Epithelial cell of proximal tubule (primary cell): ENCODE results near the gene ZNF565. TPM values are rescaled to one million over a fixed set of nuclear protein-coding genes. Genes with fewer than 3 reads are reported as not detected.
"Not testable (repeated sequence)": the region's sequence is repeated elsewhere in the genome, so short reads cannot be mapped to it uniquely, and the experiment has no call there.

Experiments used
- DNase-seq: peaks from one replicate; pipeline ENCODE4 v3.0.0-alpha.2; 2011; ENCODE audit warnings: low read depth
- H3K4me3 ChIP-seq: 2 replicates; pipeline ENCODE4 v1.5.1; 2011; ENCODE audit warnings: low read depth, mild to moderate bottlenecking, low read length
- total RNA-seq: library from RNA; depleted of rRNA; stranded (reverse); fragments of >200 nt; gene quantifications from 2 replicates; pipeline ENCODE4 v1.2.3, GENCODE V29; 2015
- TF ChIP-seq, protein P1 (sequence below): conservative IDR thresholded peaks from 2 replicates; pipeline ENCODE4 v1.5.1; 2012; ENCODE audit warnings: low read depth, mild to moderate bottlenecking, low read length

The ZNF565 gene
- total RNA-seq, 1 donor from 2014 or later: 0.98 TPM

DNA sequence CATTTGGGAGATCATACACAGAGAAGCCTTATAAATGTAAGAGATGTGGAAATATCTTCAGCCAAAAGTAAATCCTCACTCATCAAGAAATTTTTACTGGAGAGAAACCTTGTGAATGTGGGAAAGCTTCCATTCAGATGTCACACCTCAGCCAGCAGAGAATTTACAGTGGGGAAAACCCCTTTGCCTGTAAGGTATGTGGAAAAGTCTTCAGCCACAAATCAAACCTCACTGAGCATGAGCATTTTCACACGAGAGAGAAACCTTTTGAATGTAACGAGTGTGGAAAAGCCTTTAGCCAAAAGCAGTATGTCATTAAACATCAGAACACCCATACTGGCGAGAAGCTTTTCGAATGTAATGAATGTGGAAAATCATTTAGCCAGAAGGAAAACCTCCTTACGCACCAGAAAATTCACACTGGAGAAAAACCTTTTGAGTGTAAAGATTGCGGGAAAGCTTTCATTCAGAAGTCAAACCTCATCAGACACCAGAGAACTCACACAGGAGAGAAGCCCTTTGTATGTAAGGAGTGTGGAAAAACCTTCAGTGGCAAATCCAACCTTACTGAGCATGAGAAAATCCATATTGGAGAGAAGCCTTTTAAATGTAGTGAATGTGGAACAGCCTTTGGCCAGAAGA, 22.0 kb upstream of the ZNF565 start:
- no peak overlapping the region for H3K4me3 ChIP-seq
- TF ChIP-seq, protein P1, sequence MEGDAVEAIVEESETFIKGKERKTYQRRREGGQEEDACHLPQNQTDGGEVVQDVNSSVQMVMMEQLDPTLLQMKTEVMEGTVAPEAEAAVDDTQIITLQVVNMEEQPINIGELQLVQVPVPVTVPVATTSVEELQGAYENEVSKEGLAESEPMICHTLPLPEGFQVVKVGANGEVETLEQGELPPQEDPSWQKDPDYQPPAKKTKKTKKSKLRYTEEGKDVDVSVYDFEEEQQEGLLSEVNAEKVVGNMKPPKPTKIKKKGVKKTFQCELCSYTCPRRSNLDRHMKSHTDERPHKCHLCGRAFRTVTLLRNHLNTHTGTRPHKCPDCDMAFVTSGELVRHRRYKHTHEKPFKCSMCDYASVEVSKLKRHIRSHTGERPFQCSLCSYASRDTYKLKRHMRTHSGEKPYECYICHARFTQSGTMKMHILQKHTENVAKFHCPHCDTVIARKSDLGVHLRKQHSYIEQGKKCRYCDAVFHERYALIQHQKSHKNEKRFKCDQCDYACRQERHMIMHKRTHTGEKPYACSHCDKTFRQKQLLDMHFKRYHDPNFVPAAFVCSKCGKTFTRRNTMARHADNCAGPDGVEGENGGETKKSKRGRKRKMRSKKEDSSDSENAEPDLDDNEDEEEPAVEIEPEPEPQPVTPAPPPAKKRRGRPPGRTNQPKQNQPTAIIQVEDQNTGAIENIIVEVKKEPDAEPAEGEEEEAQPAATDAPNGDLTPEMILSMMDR: no peak
- no peak for DNase-seq

DNA sequence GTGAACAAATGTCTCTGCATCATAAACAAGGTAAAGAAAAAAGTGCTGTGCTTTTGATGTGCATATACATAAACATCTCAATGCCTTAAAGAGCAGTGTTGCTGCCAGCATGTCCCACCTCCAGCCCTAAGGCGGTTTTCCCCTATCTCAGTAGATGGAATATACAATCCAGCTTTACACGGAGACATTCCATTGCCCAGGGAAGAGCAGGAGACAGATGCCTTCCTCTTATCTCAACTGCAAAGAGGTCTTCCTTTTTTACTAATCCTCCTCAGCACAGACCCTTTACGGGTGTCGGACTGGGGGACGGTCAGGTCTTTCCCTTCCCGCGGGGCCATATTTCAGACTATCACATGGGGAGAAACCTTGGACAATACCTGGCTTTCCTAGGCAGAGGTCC, 19.2 kb upstream of the ZNF565 start:
- not testable (repeated sequence) for DNase-seq, H3K4me3 ChIP-seq

DNA sequence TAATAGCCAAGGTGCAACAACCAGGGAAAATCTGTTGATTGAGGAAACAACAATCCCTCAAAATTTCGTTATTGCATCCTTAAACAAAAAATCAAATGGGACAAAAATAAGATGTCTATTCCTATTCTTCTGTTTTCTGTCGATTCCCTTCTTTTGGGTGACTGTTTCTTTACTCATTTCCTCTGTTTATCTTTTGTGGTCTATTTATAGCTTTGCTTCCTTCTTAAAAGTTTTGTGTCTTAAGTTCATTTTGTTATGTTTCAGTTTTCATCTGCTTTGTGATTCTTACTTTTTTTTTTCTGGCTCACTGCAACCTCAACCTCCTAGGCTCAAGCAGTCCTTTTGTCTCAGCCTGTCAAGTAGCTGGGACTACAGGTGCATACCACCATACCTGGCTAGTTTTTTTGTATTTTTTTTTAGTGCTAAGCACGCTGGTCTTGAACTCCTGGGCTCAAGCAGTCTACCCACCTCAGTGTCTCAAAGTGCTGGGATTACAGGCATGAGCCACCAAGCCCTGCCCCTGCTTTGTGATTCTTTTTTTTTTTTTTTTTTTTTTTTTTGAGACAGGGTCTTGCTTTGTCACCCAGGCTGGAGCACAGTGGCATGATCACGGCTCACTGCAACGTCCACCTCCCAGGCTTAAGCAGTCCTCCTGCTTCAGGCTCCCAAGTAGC, 10.9 kb upstream of the ZNF565 start:
- H3K4me3 ChIP-seq: no peak overlapping the region
- TF ChIP-seq, protein P1: no peak
- DNase-seq: no peak

DNA sequence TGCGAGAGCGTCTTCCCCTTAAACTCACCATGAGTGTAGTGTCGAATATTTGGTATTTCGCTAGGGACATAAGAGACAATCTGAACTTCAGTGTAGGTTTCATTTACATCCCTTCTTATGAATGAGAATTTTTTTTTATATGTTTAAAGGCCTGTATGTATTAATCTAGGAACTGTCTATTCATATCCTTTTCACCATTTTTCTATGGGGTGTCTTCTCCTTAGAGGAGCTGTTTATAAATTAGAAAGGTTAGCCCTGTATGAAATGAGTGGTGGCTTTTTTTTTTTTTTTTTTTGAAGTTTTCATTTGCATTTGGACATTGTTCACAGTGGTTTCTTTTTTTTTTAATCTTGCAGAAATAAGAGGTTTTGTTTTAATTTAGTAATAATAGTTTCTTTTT, 8.0 kb upstream of the ZNF565 start:
- TF ChIP-seq, protein P1: no peak
- DNase-seq: no peak
- H3K4me3 ChIP-seq: no peak overlapping the region

DNA sequence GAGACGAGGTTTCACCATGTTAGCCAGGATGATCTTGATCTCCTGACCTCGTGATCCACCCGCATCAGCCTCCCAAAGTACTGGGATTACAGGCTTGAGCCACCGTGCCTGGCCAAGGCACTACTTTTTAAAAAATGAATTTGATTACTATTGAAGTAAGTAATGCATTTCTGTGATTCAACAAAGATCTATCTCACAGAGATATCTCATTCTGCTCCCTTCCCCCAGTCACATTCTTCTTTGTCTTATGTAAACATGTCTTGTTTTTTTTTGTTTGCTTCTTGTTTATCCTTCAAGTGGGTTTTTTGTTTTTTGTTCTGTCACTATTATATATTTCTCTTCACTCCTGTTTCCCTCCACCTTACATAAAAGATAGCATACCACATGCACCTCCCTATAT, 7.0 kb upstream of the ZNF565 start:
- TF ChIP-seq, protein P1: no peak
- DNase-seq: no peak
- no peak overlapping the region for H3K4me3 ChIP-seq

DNA sequence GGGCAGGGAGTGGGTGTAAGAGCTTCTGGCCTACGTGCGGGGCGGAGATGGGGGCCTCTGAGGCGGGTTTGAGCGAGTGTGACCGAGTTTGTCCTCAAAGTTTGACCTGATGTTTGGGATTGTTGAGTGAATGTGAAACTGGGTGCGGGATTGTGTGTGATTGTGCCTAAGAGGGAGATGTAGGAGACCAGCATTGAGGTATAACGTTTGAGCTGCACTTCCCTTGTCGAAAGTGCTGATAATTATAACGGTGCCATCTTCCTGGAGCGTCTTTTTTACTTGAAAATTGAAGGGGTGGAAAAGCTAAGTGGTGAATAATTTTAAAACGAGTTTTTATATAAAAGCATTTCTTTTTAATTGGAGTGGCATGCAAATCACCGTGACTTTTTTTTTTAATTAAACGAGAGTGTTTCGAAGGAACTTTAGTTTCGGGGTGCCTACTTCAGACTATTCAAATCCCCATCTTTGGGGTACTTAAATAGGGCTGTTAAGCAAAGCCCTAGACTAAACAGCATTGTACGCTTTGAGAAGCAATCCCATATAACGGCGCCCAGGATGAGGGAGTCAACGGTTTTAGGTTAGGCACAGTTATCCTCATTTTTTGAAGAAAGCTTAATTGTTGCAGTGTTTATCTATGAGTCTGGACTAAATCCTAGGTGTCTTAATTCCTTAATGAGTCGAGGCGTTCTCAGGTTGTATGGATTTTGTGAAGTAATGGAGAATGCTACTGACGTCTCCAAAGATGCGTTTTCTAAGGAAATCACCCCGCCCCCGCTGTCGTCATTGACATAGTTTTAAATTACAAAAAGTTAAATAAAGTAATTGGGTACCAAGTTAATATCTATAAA, 1.0 kb upstream of the ZNF565 start:
- TF ChIP-seq, protein P1: no peak
- peak overlapping the region; percentile 93 for H3K4me3 ChIP-seq
- no peak for DNase-seq

DNA sequence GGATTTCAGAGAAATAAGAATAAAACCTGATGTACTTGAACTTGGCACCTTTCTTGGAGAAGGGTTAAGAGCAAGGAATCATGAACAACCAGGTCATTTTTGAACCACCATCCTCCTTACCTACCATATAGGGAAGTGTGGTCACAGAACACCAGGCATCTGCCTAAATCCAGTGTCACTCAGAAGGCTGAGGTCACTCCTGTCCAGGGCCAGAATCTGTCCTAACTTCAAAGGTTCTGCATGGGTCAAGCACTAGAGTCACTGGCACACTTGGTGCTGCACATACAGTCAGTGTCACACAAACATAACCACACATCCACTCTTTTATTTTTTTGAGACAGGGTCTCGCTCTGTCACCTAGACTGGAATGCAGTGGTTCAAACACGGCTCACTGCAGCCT, 1.6 kb downstream of the ZNF565 start:
- no peak overlapping the region for H3K4me3 ChIP-seq
- TF ChIP-seq, protein P1: no peak
- DNase-seq: no peak
